ENCODE data around the gene LRRC4C. TPM values are rescaled to one million over a fixed set of nuclear protein-coding genes. Genes with fewer than 3 reads are reported as not detected.

Gene LRRC4C
- total RNA-seq, 1 donor from 2014 or later = 16.9 TPM

- DNase-seq (ENCODE audit: low spot score in 2 of 2, unreplicated experiment in 2 of 2) = no peak
Measured at GRCh38 chr11:40228662-40229061, 1230.8 kb downstream of the LRRC4C start.

GRCh38 chr11:40227730-40228129 lies 1231.7 kb downstream of the LRRC4C start:
- Mint-ChIP-seq H3K9me3 (no peaks in the 10 kb centered on the region), H3K4me1 (peaks cover 24% of the 10 kb centered on the region), H3K36me3 (no peaks in the 10 kb centered on the region), H3K27me3 (ENCODE audit: low read depth) (no peaks in the 10 kb centered on the region), H3K4me3 (no peak overlapping the region), H3K27ac (no peak overlapping the region)
- no peak for TF ChIP-seq CTCF (IDR thresholded peaks at IDR 0.05; ENCODE audit: unreplicated experiment)
- DNase-seq (ENCODE audit: low spot score in 2 of 2, unreplicated experiment in 2 of 2) = no peak

More at GRCh38 chr11:40228662-40229061, 1230.8 kb downstream of the LRRC4C start:
- Mint-ChIP-seq H3K4me3 (no peak overlapping the region), H3K36me3 (no peaks in the 10 kb centered on the region), H3K27ac (no peak overlapping the region), H3K4me1 (peaks cover 24% of the 10 kb centered on the region), H3K9me3 (no peaks in the 10 kb centered on the region), H3K27me3 (ENCODE audit: low read depth) (no peaks in the 10 kb centered on the region)
- no peak for TF ChIP-seq CTCF (IDR thresholded peaks at IDR 0.05; ENCODE audit: unreplicated experiment)

- H3K4me1 Mint-ChIP-seq = peaks cover 24% of the 10 kb centered on the region
- no peaks in the 10 kb centered on the region for H3K9me3 Mint-ChIP-seq
- DNase-seq (ENCODE audit: low spot score in 2 of 2, unreplicated experiment in 2 of 2) = no peak
- no peaks in the 10 kb centered on the region for H3K27me3 Mint-ChIP-seq (ENCODE audit: low read depth)
- no peak overlapping the region for H3K27ac Mint-ChIP-seq
- no peak for TF ChIP-seq CTCF (IDR thresholded peaks at IDR 0.05; ENCODE audit: unreplicated experiment)
- no peaks in the 10 kb centered on the region for H3K36me3 Mint-ChIP-seq
- H3K4me3 Mint-ChIP-seq = no peak overlapping the region
Measured at GRCh38 chr11:40226654-40227053, 1232.8 kb downstream of the LRRC4C start.

- Mint-ChIP-seq H3K4me1 (peaks cover 24% of the 10 kb centered on the region), H3K27me3 (ENCODE audit: low read depth) (no peaks in the 10 kb centered on the region), H3K4me3 (no peak overlapping the region), H3K36me3 (no peaks in the 10 kb centered on the region), H3K9me3 (no peaks in the 10 kb centered on the region), H3K27ac (no peak overlapping the region)
- no peak for DNase-seq (ENCODE audit: low spot score in 2 of 2, unreplicated experiment in 2 of 2)
- TF ChIP-seq CTCF (IDR thresholded peaks at IDR 0.05; ENCODE audit: unreplicated experiment) = no peak
Measured at GRCh38 chr11:40223596-40224330, 1235.7 kb downstream of the LRRC4C start.

GRCh38 chr11:40219401-40219800 lies 1240.1 kb downstream of the LRRC4C start:
- H3K27me3 Mint-ChIP-seq (ENCODE audit: low read depth) = no peaks in the 10 kb centered on the region
- H3K4me1 Mint-ChIP-seq = peaks cover 11% of the 10 kb centered on the region
- no peak overlapping the region for H3K4me3 Mint-ChIP-seq
- no peak for TF ChIP-seq CTCF (IDR thresholded peaks at IDR 0.05; ENCODE audit: unreplicated experiment)
- DNase-seq (ENCODE audit: low spot score in 2 of 2, unreplicated experiment in 2 of 2) = no peak
- no peaks in the 10 kb centered on the region for H3K36me3 Mint-ChIP-seq
- H3K27ac Mint-ChIP-seq = no peak overlapping the region
- no peaks in the 10 kb centered on the region for H3K9me3 Mint-ChIP-seq

All from mesothelial cell of epicardium (in vitro differentiated cells).